Astrocyte (in vitro differentiated cells and primary cell): ENCODE data around the gene NLRP6. TPM values are rescaled to one million over a fixed set of nuclear protein-coding genes. Genes with fewer than 3 reads are reported as not detected.
A peak's percentile ranks its signal among the peaks of the same experiment; 100 is the strongest.
"Not testable (repeated sequence)": the region's sequence is repeated elsewhere in the genome, so short reads cannot be mapped to it uniquely, and the experiment has no call there.

Experiments used
- DNase-seq: peaks from one replicate; pipeline ENCODE4 v3.0.0-alpha.2; 2010; ENCODE audit warnings: low read depth
- FAIRE-seq: peaks from 2 replicates; lab custom pipeline; 2011; peaks lifted over from hg19 to GRCh38; lab: Jason Lieb, UNC
- H2AFZ ChIP-seq: 2 replicates; pipeline ENCODE4 v1.6.0; 2012; ENCODE audit warnings: low read depth, low read length, inconsistent platforms
- H3K27ac ChIP-seq: 2 replicates; pipeline ENCODE4 v1.5.1; 2011; ENCODE audit warnings: low read depth, low read length, inconsistent platforms
- H3K27me3 ChIP-seq: 2 replicates; pipeline ENCODE4 v1.6.0; 2011; ENCODE audit warnings: low read length, inconsistent platforms; ENCODE audit not compliant: insufficient read depth
- H3K36me3 ChIP-seq: 2 replicates; pipeline ENCODE4 v1.5.1; 2011; ENCODE audit warnings: low read length, inconsistent platforms; ENCODE audit not compliant: insufficient read depth
- H3K4me1 ChIP-seq: 2 replicates; pipeline ENCODE4 v1.5.1; 2011; ENCODE audit warnings: low read length, inconsistent platforms; ENCODE audit not compliant: insufficient read depth
- H3K4me2 ChIP-seq: 2 replicates; pipeline ENCODE4 v1.6.0; 2012; ENCODE audit warnings: low read length, inconsistent platforms
- H3K4me3 ChIP-seq: 2 replicates; pipeline ENCODE4 v1.5.1; 2011; ENCODE audit warnings: low read depth, mild to moderate bottlenecking, low read length, inconsistent platforms; ENCODE audit not compliant: insufficient read depth
- H3K79me2 ChIP-seq: 2 replicates; pipeline ENCODE4 v1.6.0; 2012; ENCODE audit warnings: mild to moderate bottlenecking, low read length, inconsistent platforms; ENCODE audit not compliant: insufficient read depth
- H3K9ac ChIP-seq: 2 replicates; pipeline ENCODE4 v1.6.0; 2012; ENCODE audit warnings: mild to moderate bottlenecking, low read length, inconsistent platforms
- H3K9me3 ChIP-seq: 2 replicates; pipeline ENCODE4 v1.5.1; 2012; ENCODE audit warnings: low read depth, mild to moderate bottlenecking, low read length, inconsistent platforms; ENCODE audit not compliant: insufficient read depth
- H4K20me1 ChIP-seq: 2 replicates; pipeline ENCODE4 v1.6.0; 2012; ENCODE audit warnings: low read length, inconsistent platforms; ENCODE audit not compliant: insufficient read depth
- H3K27ac Mint-ChIP-seq: one replicate; pipeline ENCODE4 v1.8.0; 2021; ENCODE audit warnings: mild to moderate bottlenecking, mixed read lengths; ENCODE audit not compliant: unreplicated experiment
- H3K27me3 Mint-ChIP-seq: one replicate; pipeline ENCODE4 v1.8.0; 2021; ENCODE audit warnings: low read depth, mixed read lengths; ENCODE audit not compliant: unreplicated experiment
- H3K36me3 Mint-ChIP-seq: one replicate; pipeline ENCODE4 v1.8.0; 2021; ENCODE audit warnings: low read depth, mixed read lengths; ENCODE audit not compliant: unreplicated experiment
- H3K4me1 Mint-ChIP-seq: one replicate; pipeline ENCODE4 v1.8.0; 2021; ENCODE audit warnings: low read depth, mixed read lengths; ENCODE audit not compliant: unreplicated experiment
- H3K4me3 Mint-ChIP-seq: one replicate; pipeline ENCODE4 v1.8.0; 2021; ENCODE audit warnings: mild to moderate bottlenecking, moderate library complexity, mixed read lengths; ENCODE audit not compliant: unreplicated experiment
- H3K9me3 Mint-ChIP-seq: one replicate; pipeline ENCODE4 v1.8.0; 2021; ENCODE audit warnings: mild to moderate bottlenecking, mixed read lengths; ENCODE audit not compliant: unreplicated experiment
- CTCF ChIP-seq: IDR thresholded peaks from 2 replicates; pipeline ENCODE4 v1.5.1; 2011; ENCODE audit warnings: low read depth, mild to moderate bottlenecking, inconsistent platforms, low read length, moderate library complexity; ENCODE audit not compliant: insufficient read depth
- EZH2 ChIP-seq: IDR thresholded peaks from 2 replicates; pipeline ENCODE4 v1.6.1; 2012; ENCODE audit warnings: mild to moderate bottlenecking, low read length, inconsistent platforms; ENCODE audit not compliant: insufficient read depth
- total RNA-seq: library from RNA; stranded (reverse); gene quantifications from 2 replicates; pipeline ENCODE4 v1.2.1, GENCODE V29; 2021

The NLRP6 gene
- total RNA-seq, 1 donor from 2014 or later, result not detected

GRCh38 chr11:285894-286220 lies 7.7 kb downstream of the NLRP6 start:
- DNase-seq, result no peak
- Histone ChIP-seq H3K4me2 (no peak overlapping the region), H3K36me3 (no peaks in the 10 kb centered on the region), H3K27me3 (peaks cover 37% of the 10 kb centered on the region), H3K4me1 (peaks cover 6% of the 10 kb centered on the region), H4K20me1 (no peaks in the 10 kb centered on the region), H3K9me3 (no peaks in the 10 kb centered on the region), H3K4me3 (no peak overlapping the region), H3K9ac (no peak overlapping the region), H2AFZ (no peak overlapping the region), H3K27ac (no peak overlapping the region), H3K79me2 (no peaks in the 10 kb centered on the region)
- no peaks in the 10 kb centered on the region for H3K9me3 Mint-ChIP-seq
- TF ChIP-seq EZH2 (no peak), CTCF (no peak)
- H3K4me3 Mint-ChIP-seq, result no peak overlapping the region
- peaks cover 3% of the 10 kb centered on the region for H3K36me3 Mint-ChIP-seq
- peaks cover 49% of the 10 kb centered on the region for H3K27me3 Mint-ChIP-seq
- H3K4me1 Mint-ChIP-seq, result no peaks in the 10 kb centered on the region
- H3K27ac Mint-ChIP-seq, result no peak overlapping the region
- no peak for FAIRE-seq

- not testable (repeated sequence) for H3K79me2 ChIP-seq, H3K9me3 Mint-ChIP-seq, H3K4me1 Mint-ChIP-seq, H3K27ac ChIP-seq, H3K36me3 Mint-ChIP-seq, H3K9ac ChIP-seq, H3K4me2 ChIP-seq, H3K36me3 ChIP-seq, H2AFZ ChIP-seq, FAIRE-seq, H4K20me1 ChIP-seq, DNase-seq, H3K4me1 ChIP-seq, H3K4me3 ChIP-seq, H3K27ac Mint-ChIP-seq, H3K9me3 ChIP-seq
- peaks cover 43% of the 10 kb centered on the region for H3K27me3 Mint-ChIP-seq
- H3K27me3 ChIP-seq, result peaks cover 23% of the 10 kb centered on the region
- H3K4me3 Mint-ChIP-seq, result peak overlapping the region; percentile 73
Measured at GRCh38 chr11:286977-287820, 9.0 kb downstream of the NLRP6 start.

- Histone ChIP-seq H3K27ac (no peak overlapping the region), H4K20me1 (no peaks in the 10 kb centered on the region), H3K9ac (peak overlapping the region; percentile 61), H3K36me3 (no peaks in the 10 kb centered on the region), H3K9me3 (no peaks in the 10 kb centered on the region), H3K4me3 (peak overlapping the region; percentile 57), H3K4me1 (peaks cover 6% of the 10 kb centered on the region), H3K4me2 (peak overlapping the region; percentile 90), H3K79me2 (no peaks in the 10 kb centered on the region), H2AFZ (peak overlapping the region; percentile 86), H3K27me3 (peaks cover 16% of the 10 kb centered on the region)
- DNase-seq (no peak), FAIRE-seq (no peak)
- Mint-ChIP-seq H3K9me3 (no peaks in the 10 kb centered on the region), H3K27ac (no peak overlapping the region), H3K4me1 (no peaks in the 10 kb centered on the region), H3K4me3 (peak overlapping the region; percentile 78), H3K36me3 (peaks cover 5% of the 10 kb centered on the region), H3K27me3 (peaks cover 35% of the 10 kb centered on the region)
- TF ChIP-seq CTCF, result no peak
- TF ChIP-seq EZH2, result no peak
Measured at GRCh38 chr11:287821-288477, 9.7 kb downstream of the NLRP6 start.
